Heart left ventricle (tissue), 13 donors: Measurements from ENCODE around the gene CROCC.
A peak's percentile ranks its signal among the peaks of the same experiment; 100 is the strongest.

ENCODE experiments used
- POLR2A ChIP-seq, 2 donors: fragments of 450-650 bp; IDR thresholded peaks; one replicate each; pipeline ENCODE4 v1.6.1; 2017; ENCODE audit warnings: antibody characterized with exemption in 2 of 2, mild to moderate bottlenecking in 2 of 2, moderate library complexity in 2 of 2
- TF ChIP-seq, protein P1 (sequence below), 12 donors: fragments of 200-600 bp; sonication (generic) in 4 of 12; IDR thresholded peaks; one replicate each; pipeline versions ENCODE4 v1.5.0 to v1.8.0; 2018 to 2022; ENCODE audit warnings: antibody characterized with exemption in 12 of 12, mild to moderate bottlenecking in 5 of 12
- donor health status: ischemic (EF 13 %, LVEDD 7.1; RV severe dilation, severe dysfunction).
- donor health status: DM: no; HTN: yes; CAD: no.
- donor health status: DM: no; HTN: no; CAD: no.
- donor health status: ischemic (EF 25% LVEDD 6.9; RV normal size, moderate dysfunction).
- donor health status: ischemic (EF 25% LVEDD 5.7; RV mildly dilated, moderate dysfunction).
- donor health status: ischemic (EF 35%, LVEDD 5.7; RV mildly dilated, moderate dysfunction).
- donor health status: nonischemic (EF 11% LVEDD 7.7; RV severe dilation, severe dysfunction).
- donor health status: DM: yes; HTN: yes; CAD: no.
- donor health status: PGD.
- donor health status: ischemic (EF 29% LVEDD 5.4; RV normal size, mild dysfunction).
- donor health status: nonischemic (EF 23%, LVEDD 6.1; RV moderate dilation, normal function).

DNA sequence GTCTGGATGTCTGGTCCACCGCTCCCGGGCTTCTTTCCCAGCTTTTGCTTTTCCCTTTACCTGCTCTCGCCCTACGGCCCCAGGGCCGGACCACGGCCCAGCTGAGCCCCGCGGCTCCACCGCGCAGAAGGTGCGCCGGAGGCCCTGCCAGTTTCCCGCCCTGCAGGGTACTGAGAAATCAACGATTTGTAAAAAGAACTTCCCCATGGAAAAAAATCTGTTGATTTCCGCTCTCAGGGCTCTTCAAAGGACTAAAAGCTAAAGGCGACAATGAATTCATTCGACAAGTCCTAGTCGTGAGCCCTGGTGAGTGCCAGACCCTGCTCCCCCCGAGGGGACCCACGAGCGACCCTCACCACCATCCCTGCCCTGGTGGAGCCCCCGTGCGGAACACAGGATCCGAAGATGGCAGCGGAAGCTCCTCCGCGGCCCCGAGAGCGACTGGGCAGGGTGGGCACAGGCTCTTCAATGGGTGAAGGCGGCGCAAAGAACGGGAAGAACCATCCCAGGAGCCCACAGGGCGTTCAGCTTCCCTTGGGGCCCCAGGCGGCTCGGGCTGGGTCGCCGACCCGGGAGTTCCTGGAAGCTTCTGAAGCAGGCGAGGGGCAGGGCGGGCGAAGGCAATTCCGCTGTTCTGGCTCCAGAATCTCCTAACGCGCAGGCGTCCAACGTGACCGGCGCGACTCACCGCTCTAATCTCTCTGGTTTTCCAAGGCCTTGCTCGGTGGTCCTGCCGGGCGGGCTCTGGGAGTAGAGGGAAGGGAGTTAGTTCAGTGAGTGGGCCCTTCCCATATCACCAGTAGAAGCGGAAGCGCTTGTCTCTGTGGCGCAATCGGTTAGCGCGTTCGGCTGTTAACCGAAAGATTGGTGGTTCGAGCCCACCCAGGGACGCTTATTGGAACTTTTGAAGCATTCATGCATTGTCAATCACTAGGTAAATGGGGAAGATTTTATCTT is 32.6 kb upstream of the CROCC start:
- TF ChIP-seq, protein P1, sequence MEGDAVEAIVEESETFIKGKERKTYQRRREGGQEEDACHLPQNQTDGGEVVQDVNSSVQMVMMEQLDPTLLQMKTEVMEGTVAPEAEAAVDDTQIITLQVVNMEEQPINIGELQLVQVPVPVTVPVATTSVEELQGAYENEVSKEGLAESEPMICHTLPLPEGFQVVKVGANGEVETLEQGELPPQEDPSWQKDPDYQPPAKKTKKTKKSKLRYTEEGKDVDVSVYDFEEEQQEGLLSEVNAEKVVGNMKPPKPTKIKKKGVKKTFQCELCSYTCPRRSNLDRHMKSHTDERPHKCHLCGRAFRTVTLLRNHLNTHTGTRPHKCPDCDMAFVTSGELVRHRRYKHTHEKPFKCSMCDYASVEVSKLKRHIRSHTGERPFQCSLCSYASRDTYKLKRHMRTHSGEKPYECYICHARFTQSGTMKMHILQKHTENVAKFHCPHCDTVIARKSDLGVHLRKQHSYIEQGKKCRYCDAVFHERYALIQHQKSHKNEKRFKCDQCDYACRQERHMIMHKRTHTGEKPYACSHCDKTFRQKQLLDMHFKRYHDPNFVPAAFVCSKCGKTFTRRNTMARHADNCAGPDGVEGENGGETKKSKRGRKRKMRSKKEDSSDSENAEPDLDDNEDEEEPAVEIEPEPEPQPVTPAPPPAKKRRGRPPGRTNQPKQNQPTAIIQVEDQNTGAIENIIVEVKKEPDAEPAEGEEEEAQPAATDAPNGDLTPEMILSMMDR (IDR thresholded peaks at IDR 0.05): peak in 10 of 12 donors; percentile 8 to 53 (median 25)
- peak in 1 of 2 donors; percentile 47 for TF ChIP-seq POLR2A (IDR thresholded peaks at IDR 0.05)
